Fibroblast of lung (primary cell): Measurements from ENCODE around the gene SCN8A. TPM values are rescaled to one million over a fixed set of nuclear protein-coding genes. Genes with fewer than 3 reads are reported as not detected.

Experiments used
- DNase-seq, 2 donors: peaks; one replicate each; pipeline versions ENCODE4 v3.0.0 to v3.0.0-alpha.2; 2010; ENCODE audit warnings: low read depth in 2 of 2
- H2AFZ ChIP-seq: 2 replicates; pipeline ENCODE4 v1.5.1; 2012; ENCODE audit warnings: low read length, control low read depth, inconsistent platforms
- H3K27ac ChIP-seq: 2 replicates; pipeline ENCODE4 v1.5.1; 2011; ENCODE audit warnings: low read length, control low read depth; ENCODE audit not compliant: insufficient read depth
- H3K27me3 ChIP-seq: 2 replicates; pipeline ENCODE4 v1.5.1; 2011; ENCODE audit warnings: mild to moderate bottlenecking, low read length; ENCODE audit not compliant: control insufficient read depth, insufficient read depth
- H3K36me3 ChIP-seq: 2 replicates; pipeline ENCODE4 v1.5.1; 2011; ENCODE audit warnings: low read length; ENCODE audit not compliant: control insufficient read depth, insufficient read depth
- H3K4me1 ChIP-seq: 2 replicates; pipeline ENCODE4 v1.5.1; 2011; ENCODE audit warnings: low read length; ENCODE audit not compliant: control insufficient read depth, insufficient read depth; ENCODE audit errors: extremely low read depth
- H3K4me2 ChIP-seq: 2 replicates; pipeline ENCODE4 v1.5.1; 2011; ENCODE audit warnings: low read length, control low read depth; ENCODE audit not compliant: insufficient read depth; ENCODE audit errors: extremely low read depth
- H3K4me3 ChIP-seq, 4 experiments: fragments of 200-600 bp in 1 of 4; sonication (generic) in 1 of 4; replicated peaks in 1 of 4; 2 replicates each; pipeline ENCODE4 v1.5.1; 2011 to 2016; ENCODE audit warnings: low read length in 4 of 4, low read depth in 3 of 4, mild to moderate bottlenecking in 3 of 4, control low read depth in 2 of 4, inconsistent platforms in 1 of 4, mixed read lengths in 1 of 4; ENCODE audit not compliant: insufficient read depth in 1 of 4; ENCODE audit errors: control extremely low read depth in 1 of 4
- H3K79me2 ChIP-seq: 2 replicates; pipeline ENCODE4 v1.5.1; 2012; ENCODE audit warnings: mild to moderate bottlenecking, low read length, inconsistent platforms; ENCODE audit not compliant: control insufficient read depth, insufficient read depth
- H3K9ac ChIP-seq: 2 replicates; pipeline ENCODE4 v1.5.1; 2011; ENCODE audit warnings: mild to moderate bottlenecking, low read length, control low read depth; ENCODE audit not compliant: insufficient read depth
- H3K9me3 ChIP-seq: 2 replicates; pipeline ENCODE4 v1.5.1; 2012; ENCODE audit warnings: low read depth, low read length; ENCODE audit not compliant: control insufficient read depth, insufficient read depth
- H4K20me1 ChIP-seq: 2 replicates; pipeline ENCODE4 v1.5.1; 2011; ENCODE audit warnings: low read length; ENCODE audit not compliant: control insufficient read depth, insufficient read depth; ENCODE audit errors: extremely low read depth
- EZH2 ChIP-seq: IDR thresholded peaks from 2 replicates; pipeline ENCODE4 v1.5.1; 2012; ENCODE audit warnings: low read length, control low read depth, mild to moderate bottlenecking; ENCODE audit errors: missing control alignments
- polyA plus RNA-seq, 2 donors: library from polyadenylated mRNA; depleted of rRNA in 1 of 2; stranded (reverse) in 1 of 2; unstranded in 1 of 2; fragments of >200 nt; gene quantifications; 2 replicates each; pipeline ENCODE4 v1.2.1, GENCODE V29; 2011 to 2012; ENCODE audit warnings: missing spikeins in 1 of 2
- total RNA-seq: library from RNA; depleted of rRNA; stranded (reverse); fragments of >200 nt; gene quantifications from 2 replicates; pipeline ENCODE4 v1.2.1, GENCODE V29; 2014
- TF ChIP-seq, protein P1 (sequence below), 2 donors: IDR thresholded peaks in 1 of 2; conservative IDR thresholded peaks in 1 of 2; 1 replicate in 1 of 2; 2 replicates in 1 of 2; pipeline ENCODE4 v1.5.1; 2011 to 2012; ENCODE audit warnings: low read length in 2 of 2, control low read depth in 1 of 2, inconsistent platforms in 1 of 2, low read depth in 1 of 2, mild to moderate bottlenecking in 1 of 2

Gene SCN8A
- total and polyA plus RNA-seq, 2 donors (not counting 1 experiment from before 2014, with no cell fraction given) = 12.8 to 27.2 TPM

DNA sequence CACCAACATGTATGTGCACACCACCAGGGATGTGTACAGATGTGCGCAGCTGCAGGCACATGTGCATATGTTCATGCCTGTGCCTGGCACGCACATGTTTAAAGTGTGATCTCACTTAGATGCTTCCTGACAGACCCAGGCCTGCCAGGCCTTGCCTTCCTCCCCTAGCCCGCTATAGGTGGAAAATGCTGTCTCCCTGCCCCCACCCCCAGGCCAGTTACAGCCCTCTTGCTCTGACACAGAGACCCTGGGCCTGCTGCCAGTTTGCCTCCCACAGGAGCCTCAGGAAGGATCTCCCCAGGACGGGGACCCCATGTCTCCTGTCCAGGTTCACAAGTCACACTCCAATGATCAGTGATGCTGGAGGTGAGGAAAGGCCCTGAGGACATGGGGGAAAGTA lies 235.8 kb downstream of the SCN8A start:
- H3K9me3 ChIP-seq = no peaks in the 10 kb centered on the region
- TF ChIP-seq EZH2 = no peak
- TF ChIP-seq, protein P1, sequence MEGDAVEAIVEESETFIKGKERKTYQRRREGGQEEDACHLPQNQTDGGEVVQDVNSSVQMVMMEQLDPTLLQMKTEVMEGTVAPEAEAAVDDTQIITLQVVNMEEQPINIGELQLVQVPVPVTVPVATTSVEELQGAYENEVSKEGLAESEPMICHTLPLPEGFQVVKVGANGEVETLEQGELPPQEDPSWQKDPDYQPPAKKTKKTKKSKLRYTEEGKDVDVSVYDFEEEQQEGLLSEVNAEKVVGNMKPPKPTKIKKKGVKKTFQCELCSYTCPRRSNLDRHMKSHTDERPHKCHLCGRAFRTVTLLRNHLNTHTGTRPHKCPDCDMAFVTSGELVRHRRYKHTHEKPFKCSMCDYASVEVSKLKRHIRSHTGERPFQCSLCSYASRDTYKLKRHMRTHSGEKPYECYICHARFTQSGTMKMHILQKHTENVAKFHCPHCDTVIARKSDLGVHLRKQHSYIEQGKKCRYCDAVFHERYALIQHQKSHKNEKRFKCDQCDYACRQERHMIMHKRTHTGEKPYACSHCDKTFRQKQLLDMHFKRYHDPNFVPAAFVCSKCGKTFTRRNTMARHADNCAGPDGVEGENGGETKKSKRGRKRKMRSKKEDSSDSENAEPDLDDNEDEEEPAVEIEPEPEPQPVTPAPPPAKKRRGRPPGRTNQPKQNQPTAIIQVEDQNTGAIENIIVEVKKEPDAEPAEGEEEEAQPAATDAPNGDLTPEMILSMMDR (conservative IDR thresholded peaks at IDR 0.05 in 1 of 2, IDR thresholded peaks at IDR 0.05 in 1 of 2; ENCODE audit: low read depth in 1 of 2, low read length in 2 of 2) = no peak
- no peak for DNase-seq
- H3K27ac ChIP-seq = no peak overlapping the region
- no peak overlapping the region for H3K9ac ChIP-seq
- no peaks in the 10 kb centered on the region for H3K27me3 ChIP-seq
- H3K36me3 ChIP-seq = no peaks in the 10 kb centered on the region
- H3K4me1 ChIP-seq = no peaks in the 10 kb centered on the region
- no peaks in the 10 kb centered on the region for H3K79me2 ChIP-seq
- no peak overlapping the region for H3K4me3 ChIP-seq
- H2AFZ ChIP-seq = no peak overlapping the region
- no peaks in the 10 kb centered on the region for H4K20me1 ChIP-seq
- H3K4me2 ChIP-seq = no peak overlapping the region

DNA sequence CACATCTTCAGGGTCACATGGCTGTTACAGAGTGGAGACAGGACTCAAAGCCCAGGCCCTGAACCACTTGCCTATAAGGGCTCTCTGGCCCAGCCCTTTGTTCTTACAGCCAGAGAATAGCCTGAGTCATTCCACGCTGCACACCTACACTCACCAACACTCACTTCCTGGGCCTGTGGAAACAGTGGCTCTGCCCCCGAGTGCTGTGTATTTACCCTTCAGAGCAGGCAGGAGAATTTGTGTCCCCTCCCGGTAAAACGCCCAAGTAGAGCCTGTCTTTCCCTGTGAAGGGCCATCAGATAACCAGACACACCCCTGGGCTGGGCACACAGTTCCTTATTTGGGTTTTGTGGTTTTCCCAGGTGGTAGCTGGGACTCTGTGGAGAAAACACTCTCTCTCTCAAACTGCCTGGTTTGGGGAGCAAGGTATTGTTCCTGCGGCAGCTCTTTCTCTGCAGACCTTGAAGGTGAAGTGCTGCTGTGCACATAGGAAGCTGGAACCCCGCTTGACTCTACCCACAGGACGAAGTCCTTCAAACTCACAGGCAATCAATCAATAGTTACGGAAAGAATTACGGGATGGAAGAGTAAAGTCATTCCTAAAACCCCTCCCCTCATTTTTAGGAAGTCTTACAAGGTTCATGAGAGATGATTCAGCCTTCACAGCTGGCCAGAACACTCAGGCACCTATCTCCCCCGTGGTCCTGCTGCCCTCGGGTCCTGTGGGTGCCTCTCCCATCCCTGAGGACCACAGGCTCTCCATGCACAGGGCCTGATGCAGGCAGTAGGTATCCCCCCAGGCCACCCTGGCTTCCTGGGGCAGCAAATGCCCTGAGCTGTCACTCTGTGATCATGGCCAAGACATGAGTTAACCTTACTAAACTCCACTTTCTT lies 237.1 kb downstream of the SCN8A start:
- Histone ChIP-seq H3K4me2 (no peak overlapping the region), H3K79me2 (no peaks in the 10 kb centered on the region), H3K9ac (no peak overlapping the region), H3K27me3 (peaks cover 7% of the 10 kb centered on the region), H3K27ac (no peak overlapping the region), H4K20me1 (no peaks in the 10 kb centered on the region), H3K36me3 (no peaks in the 10 kb centered on the region), H2AFZ (no peak overlapping the region), H3K9me3 (no peaks in the 10 kb centered on the region), H3K4me1 (no peaks in the 10 kb centered on the region), H3K4me3 (no peak overlapping the region)
- TF ChIP-seq, protein P1 (conservative IDR thresholded peaks at IDR 0.05 in 1 of 2, IDR thresholded peaks at IDR 0.05 in 1 of 2; ENCODE audit: low read depth in 1 of 2, low read length in 2 of 2) = no peak
- no peak for TF ChIP-seq EZH2
- DNase-seq = peak; percentile 14 to 87

DNA sequence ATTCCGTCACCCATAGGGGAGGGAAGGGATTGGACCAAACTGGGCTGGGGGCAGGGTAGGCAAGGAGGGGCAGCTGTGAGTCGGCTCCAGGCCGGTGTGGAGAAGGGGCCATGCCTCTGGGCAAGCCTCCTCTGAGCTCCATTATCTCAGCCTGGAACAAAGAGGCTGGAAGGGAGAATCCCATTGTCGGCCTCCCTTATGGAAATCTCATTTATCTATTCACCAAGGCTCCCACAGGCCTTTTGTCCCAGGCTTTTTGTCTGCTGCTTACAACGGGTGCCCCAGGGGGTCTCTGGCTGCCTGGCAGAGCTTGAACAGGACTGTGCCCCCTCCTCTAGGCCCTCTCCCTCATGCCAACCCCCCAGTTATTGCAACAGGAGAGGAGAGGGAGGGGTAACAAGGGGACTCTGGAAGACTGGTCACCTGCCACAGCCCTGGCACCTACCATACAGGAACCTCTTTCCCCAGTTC lies 238.0 kb downstream of the SCN8A start:
- no peak for DNase-seq
- no peaks in the 10 kb centered on the region for H3K36me3 ChIP-seq
- H3K4me1 ChIP-seq = no peaks in the 10 kb centered on the region
- no peak overlapping the region for H2AFZ ChIP-seq
- no peak overlapping the region for H3K27ac ChIP-seq
- TF ChIP-seq, protein P1 (conservative IDR thresholded peaks at IDR 0.05 in 1 of 2, IDR thresholded peaks at IDR 0.05 in 1 of 2; ENCODE audit: low read depth in 1 of 2, low read length in 2 of 2) = no peak
- TF ChIP-seq EZH2 = no peak
- no peak overlapping the region for H3K9ac ChIP-seq
- H4K20me1 ChIP-seq = no peaks in the 10 kb centered on the region
- H3K9me3 ChIP-seq = no peaks in the 10 kb centered on the region
- H3K79me2 ChIP-seq = no peaks in the 10 kb centered on the region
- H3K4me3 ChIP-seq = no peak overlapping the region
- no peak overlapping the region for H3K4me2 ChIP-seq
- H3K27me3 ChIP-seq = peaks cover 14% of the 10 kb centered on the region
